Measurements from ENCODE around the gene TNPO2.
"Not testable (repeated sequence)": the region's sequence is repeated elsewhere in the genome, so short reads cannot be mapped to it uniquely, and the experiment has no call there.

The TNPO2 gene

DNA sequence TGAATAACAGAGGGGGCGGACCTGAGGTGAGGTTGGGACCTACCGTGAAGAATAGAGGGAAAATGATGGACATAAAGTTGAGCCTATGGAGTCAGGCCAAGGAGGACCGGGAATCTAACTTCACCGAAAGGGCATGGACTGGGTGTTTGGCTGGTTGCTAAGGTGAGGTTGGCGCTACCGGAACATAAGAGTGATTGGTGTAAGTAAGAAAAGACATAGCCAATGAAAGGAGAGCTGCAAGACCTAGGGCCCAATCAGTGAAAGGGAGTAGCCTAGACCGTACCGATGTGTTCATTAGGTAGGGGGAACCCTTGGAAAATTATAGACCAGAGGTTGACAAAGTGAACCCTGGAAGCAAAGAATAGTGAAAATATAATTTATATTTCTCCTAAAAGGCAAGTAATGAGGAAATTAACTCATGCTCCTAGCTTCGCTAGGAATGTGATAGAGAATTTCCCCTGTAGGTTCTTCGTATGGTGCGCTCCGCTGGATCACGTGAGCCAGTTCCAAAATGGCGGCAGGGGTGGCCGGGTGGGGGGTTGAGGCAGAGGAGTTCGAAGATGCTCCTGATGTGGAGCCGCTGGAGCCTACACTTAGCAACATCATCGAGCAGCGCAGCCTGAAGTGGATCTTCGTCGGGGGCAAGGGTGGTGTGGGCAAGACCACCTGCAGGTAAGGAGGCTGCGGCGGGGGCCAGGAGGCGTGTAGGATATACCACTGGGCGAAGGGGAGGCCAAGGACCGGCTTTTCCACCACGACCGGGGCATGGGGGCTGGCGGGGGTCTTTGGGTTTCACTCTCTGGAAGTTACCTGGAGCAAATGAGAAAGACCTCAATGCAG lies 13.5 kb upstream of the TNPO2 start, which contains the start of gene GET3:
GET3 (plus strand) TSS at position 503 of the 840 bp plus-strand sequence; CDS start at position 512, 9 bp downstream.
- peak; percentile 100 for DNase-seq (ENCODE audit: low spot score)

- DNase-seq (ENCODE audit: low spot score) = peak; percentile 30
Measured at GRCh38 chr19:12733369-12734214, 9.9 kb upstream of the TNPO2 start.

GRCh38 chr19:12731337-12731736 lies 7.6 kb upstream of the TNPO2 start:
- no peak for DNase-seq (ENCODE audit: low spot score)

DNA sequence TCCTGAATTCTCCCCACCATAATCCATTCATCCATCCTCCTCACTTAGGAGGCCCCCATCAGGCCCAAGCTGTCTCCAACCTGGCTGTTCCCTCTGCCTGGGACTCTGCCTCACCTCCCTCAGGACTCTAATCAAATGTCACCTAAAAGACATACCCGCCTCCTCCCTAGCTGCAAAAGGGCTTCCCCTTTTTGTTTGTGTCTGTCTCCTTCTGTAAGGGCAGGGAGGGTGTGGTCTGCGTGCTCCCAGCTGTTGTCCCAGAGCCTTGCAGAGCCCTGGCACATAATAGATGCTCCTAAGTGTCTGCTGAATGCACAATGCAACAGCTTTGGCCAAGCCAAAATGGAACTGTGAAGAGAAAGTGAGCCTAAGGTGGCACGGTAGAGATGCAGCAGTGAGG lies 6.3 kb upstream of the TNPO2 start:
- no peak for DNase-seq (ENCODE audit: low spot score)

- no peak for DNase-seq (ENCODE audit: low spot score)
Measured at GRCh38 chr19:12727745-12728433, 4.2 kb upstream of the TNPO2 start.

DNA sequence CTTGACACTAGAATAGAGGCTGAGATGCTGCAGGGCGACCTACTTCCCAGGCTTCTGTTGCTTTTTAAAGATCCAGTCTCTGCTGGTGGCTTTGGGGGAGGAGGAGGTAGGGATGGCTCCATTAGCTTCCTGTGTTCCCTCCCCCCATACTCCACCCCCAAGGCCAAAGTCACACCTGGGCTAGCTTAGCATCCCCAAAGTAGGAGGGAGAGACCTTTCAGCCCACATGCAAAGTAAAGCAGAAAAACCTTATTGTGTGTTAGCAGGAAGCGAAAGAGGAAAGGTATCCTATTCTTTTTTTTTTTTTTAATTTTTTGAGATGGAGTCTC lies 3.2 kb upstream of the TNPO2 start:
- DNase-seq (ENCODE audit: low spot score) = no peak

- DNase-seq (ENCODE audit: low spot score) = not testable (repeated sequence)
Measured at GRCh38 chr19:12725612-12726011, 1.9 kb upstream of the TNPO2 start.

DNA sequence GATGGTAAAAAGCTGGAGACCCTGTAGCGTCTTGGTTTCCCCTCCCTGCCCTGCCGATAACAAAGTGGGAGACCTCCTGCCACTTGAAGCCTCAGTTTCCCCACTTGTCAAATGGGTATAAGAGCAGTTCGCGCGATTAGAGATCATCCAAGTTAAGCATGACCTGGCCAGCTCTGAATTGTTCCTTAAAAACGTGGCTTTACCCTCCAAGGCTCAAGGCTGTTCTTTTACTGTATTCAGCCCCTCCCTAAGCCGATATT lies 421 bp downstream of the TNPO2 start:
- no peak for DNase-seq (ENCODE audit: low spot score)

DNA sequence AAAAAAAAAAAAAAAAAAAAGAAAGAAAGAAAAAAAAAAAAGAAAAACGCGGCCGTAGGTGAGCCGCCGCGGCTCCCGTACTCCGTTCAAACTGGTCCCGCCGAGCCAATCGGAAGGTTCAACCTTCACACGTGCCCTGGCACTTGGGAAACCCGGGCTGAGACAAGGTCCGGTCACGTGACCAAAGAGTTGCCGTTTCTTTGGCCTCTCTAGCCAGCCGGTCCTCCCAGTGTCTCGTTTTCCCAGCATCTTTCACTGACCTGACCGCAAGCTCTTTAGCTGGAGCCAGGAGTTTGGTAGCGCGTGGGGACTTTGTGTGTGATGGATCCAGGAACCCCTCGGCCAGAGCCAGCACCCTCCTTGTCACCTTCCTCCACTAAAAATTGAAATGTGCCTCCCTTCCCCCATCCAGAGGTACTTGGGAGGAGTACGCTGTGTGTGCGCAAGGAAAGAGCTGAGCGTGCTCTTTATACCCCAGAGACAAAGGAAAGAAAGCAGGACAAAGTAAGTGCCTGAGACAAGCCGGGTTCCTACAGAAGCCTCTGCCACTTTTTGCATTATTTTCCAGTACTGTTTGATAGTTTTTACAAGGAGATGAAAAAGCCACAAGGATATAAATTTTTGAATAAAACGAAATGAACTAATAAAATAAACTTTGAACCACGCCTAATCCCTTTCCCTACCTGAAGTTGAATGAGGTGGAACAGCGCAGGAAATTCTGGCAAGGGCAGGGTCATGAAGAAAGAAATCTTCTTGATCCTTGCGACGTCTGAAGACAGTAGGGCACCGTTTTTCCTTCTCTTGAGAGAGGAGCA lies 959 bp downstream of the TNPO2 start:
- DNase-seq (ENCODE audit: low spot score) = peak; percentile 93

- peak; percentile 44 for DNase-seq (ENCODE audit: low spot score)
Measured at GRCh38 chr19:12721656-12722565, 1.8 kb downstream of the TNPO2 start.

DNA sequence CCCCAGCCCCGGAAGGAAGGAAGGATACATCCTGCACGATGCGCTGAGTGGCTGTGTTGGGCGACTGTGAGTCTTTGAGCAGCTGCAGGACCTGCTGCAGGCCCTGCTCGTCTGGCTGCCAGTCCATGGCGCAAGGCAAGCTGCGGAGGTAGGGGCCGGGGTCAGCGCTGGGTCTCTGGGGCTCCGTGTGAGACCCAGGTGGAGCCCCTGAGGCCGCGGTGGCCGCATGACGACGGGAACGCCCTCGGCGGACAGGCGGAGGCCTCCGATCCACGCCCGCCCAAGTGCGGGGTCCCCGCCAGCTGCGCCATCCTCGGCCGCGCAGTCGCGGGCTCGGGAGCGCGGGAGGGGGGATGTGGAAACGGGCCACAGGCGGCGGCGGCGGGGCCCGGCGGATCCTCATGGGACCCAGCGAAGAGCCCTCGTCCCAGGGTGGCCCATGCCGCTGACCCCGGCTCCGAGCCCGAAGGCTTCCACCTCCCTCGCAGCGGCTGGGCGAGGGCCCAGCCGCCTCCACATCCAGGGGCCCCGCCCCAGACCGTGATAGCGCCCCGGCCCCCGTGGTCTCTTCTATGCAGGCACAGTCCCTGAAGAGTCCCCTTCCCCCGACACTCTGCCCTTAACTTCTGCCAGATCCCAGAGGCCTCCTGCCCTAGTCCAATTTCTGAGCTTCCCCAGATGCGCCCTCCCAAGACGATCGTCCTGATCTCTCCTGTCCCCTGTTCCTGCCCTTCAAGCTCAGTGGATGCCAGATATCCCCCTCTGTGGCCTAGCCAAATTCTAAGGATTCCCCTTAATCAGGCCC lies 2.7 kb downstream of the TNPO2 start:
- peak; percentile 35 for DNase-seq (ENCODE audit: low spot score)

GRCh38 chr19:12720296-12720695 lies 3.4 kb downstream of the TNPO2 start:
- DNase-seq (ENCODE audit: low spot score) = no peak

DNA sequence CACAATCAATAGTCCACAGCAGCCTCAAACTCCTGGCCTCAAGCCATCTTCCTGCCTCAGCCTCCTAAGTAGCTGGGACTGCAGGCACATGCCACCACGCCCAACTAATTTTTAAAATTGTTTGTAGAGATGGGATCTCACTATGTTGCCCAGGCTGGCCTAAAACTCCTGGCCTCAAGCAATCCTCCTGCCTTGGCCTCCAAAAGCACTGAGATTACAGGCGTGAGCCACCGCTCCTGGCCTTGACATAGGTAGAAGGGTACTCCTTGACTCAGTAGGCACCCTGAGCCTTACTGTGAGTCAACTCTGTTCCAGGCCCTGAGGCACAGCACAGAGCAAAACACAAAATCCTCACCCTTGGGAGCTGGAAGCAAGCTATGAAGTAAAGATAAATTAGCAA lies 7.8 kb downstream of the TNPO2 start:
- no peak for DNase-seq (ENCODE audit: low spot score)

- DNase-seq (ENCODE audit: low spot score) = no peak
Measured at GRCh38 chr19:12715102-12715501, 8.6 kb downstream of the TNPO2 start.

DNA sequence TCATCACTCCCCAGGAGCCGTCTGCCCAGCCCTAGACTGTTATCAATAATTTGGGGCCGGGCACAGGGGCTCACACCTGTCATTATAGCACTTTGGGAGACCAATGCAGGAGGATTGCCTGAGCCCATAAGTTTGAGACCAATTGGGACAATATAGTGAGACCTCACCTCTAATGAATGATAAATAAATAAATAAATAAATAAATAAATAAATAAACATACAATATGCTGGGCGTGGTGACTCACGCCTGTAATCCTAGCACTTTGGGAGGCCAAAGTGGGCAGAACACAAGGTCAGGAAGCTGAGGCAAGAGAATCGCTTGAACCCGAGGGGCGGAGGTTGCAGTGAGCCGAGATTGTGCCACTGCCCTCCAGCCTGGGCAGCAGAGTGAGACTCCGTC lies 10.4 kb downstream of the TNPO2 start:
- not testable (repeated sequence) for DNase-seq (ENCODE audit: low spot score)

- not testable (repeated sequence) for DNase-seq (ENCODE audit: low spot score)
Measured at GRCh38 chr19:12712077-12712476, 11.7 kb downstream of the TNPO2 start.

- DNase-seq (ENCODE audit: low spot score) = no peak
Measured at GRCh38 chr19:12711187-12711586, 12.5 kb downstream of the TNPO2 start.

GRCh38 chr19:12708641-12709040 lies 15.1 kb downstream of the TNPO2 start:
- DNase-seq (ENCODE audit: low spot score) = no peak

DNA sequence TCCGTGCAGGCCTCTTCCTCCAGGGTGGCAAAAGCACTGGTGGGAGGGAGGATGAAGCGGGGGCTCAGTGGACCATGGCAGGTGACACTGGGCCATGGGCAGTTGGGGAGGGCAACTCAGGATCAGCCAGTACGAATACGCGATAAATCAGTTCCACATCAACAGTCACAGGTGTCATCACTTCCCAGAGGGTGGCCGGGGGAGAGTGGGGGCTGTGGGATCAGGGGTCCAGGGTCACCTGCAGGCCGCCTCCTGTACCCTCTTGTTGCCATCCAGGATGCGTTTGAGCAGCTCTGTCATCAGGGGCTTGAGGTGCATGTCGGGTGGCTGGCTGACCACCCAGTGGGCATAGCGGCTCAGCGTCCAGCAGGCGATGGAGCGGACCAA lies 17.4 kb downstream of the TNPO2 start:
- DNase-seq (ENCODE audit: low spot score) = no peak

Measured in kidney capillary endothelial cell (primary cell).